HG03469 (cell line): ENCODE measurements around the gene SETD5.

Experiments
- ATAC-seq: cut with Tn5 transposase; IDR thresholded peaks from one replicate; pipeline ENCODE4 v1.9.1; 2021; ENCODE audit warnings: mild to moderate bottlenecking, moderate library complexity, moderate number of reproducible peaks; ENCODE audit not compliant: unreplicated experiment

SETD5 gene

GRCh38 chr3:9406856-9407626 lies 9.6 kb downstream of the SETD5 start:
- no peak for ATAC-seq

- no peak for ATAC-seq
These were observed 10.6 kb downstream of the SETD5 start for GRCh38 chr3:9408061-9408460.

GRCh38 chr3:9408546-9408945 lies 11.1 kb downstream of the SETD5 start:
- ATAC-seq: no peak

- ATAC-seq: no peak
These were observed 12.8 kb downstream of the SETD5 start for GRCh38 chr3:9409981-9410854.

GRCh38 chr3:9411302-9411701 lies 13.9 kb downstream of the SETD5 start:
- ATAC-seq: no peak

GRCh38 chr3:9412293-9412692 lies 14.9 kb downstream of the SETD5 start:
- ATAC-seq: no peak

- no peak for ATAC-seq
These were observed 17.4 kb downstream of the SETD5 start for GRCh38 chr3:9414826-9415225.

GRCh38 chr3:9415485-9416138 lies 18.2 kb downstream of the SETD5 start:
- no peak for ATAC-seq

- no peak for ATAC-seq
These were observed 18.8 kb downstream of the SETD5 start for GRCh38 chr3:9416139-9416780.

- ATAC-seq: no peak
These were observed 23.6 kb downstream of the SETD5 start for GRCh38 chr3:9420850-9421549.

GRCh38 chr3:9422712-9423424 lies 25.5 kb downstream of the SETD5 start:
- ATAC-seq: no peak

- no peak for ATAC-seq
These were observed 31.0 kb downstream of the SETD5 start for GRCh38 chr3:9428411-9428810.

- ATAC-seq: no peak
These were observed 33.3 kb downstream of the SETD5 start for GRCh38 chr3:9430733-9431132.

GRCh38 chr3:9433627-9434521 lies 36.5 kb downstream of the SETD5 start:
- ATAC-seq: no peak

GRCh38 chr3:9435316-9435715 lies 37.9 kb downstream of the SETD5 start:
- no peak for ATAC-seq

- no peak for ATAC-seq
These were observed 41.9 kb downstream of the SETD5 start for GRCh38 chr3:9439331-9439730.

- ATAC-seq: no peak
These were observed 44.2 kb downstream of the SETD5 start for GRCh38 chr3:9441501-9442221.

- ATAC-seq: no peak
These were observed 50.7 kb downstream of the SETD5 start for GRCh38 chr3:9448071-9448470.
